ENCODE measurements around the gene SMURF1. TPM values are rescaled to one million over a fixed set of nuclear protein-coding genes. Genes with fewer than 3 reads are reported as not detected.
A peak's percentile ranks its signal among the peaks of the same experiment; 100 is the strongest.
"Not testable (repeated sequence)": the region's sequence is repeated elsewhere in the genome, so short reads cannot be mapped to it uniquely, and the experiment has no call there.

Gene SMURF1
- total RNA-seq (2014; rRNA removed; shearing (Covaris generic); ENCODE audit: low replicate concordance), result 14.2 and 15.5 TPM in 2 replicates

DNA sequence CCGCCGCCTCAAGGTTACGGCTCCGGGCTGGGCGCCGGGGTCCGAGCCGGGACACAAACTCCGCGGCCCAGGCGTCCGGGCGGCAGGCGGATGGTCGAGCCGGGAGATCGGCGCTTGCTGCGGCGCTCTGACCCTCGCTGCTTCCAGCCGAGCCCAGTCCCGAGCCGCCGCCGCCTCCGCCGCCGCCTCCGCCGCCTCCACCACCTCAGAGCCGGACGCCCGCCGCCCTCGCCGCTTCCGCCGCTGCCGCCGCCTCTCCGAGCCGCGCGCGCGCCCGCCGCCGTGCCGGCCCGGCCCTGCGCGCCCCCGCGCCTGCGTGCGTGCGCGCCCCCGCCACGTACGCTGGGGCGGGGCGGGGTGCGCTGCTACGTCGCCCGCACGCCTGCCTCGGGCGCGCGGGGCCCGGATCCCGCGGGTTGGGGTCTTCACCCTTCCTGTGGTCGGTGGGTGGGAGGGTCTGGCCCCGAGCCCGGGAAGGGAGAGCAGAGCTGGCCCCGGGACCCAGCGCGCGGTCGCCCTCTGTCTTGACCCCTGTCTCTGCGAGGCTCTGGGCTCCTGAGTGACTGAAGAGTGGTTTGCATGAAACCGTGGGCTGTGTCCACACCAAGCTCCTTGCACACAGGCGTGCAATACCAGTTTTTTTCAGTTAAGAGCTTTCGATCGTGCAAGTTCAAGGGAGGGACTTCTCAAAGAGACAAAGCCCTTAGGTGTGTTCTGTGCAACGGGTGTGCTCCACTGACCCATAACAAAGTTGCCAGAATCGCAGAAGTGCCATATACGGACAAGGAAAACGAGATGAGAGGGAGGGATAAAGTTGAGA, at the start of gene SMURF1:
Gene SMURF1 (minus strand): TSS at position 256 of the 820 bp plus-strand sequence. CDS start 328 bp downstream, outside the sequence.
- peak within 1 kb of the TSS; percentile 68 for H3K4me3 ChIP-seq
- H3K36me3 ChIP-seq, result no peaks in the 10 kb centered on the region
- DNase-seq, result peak; percentile 64
- H3K27me3 ChIP-seq, result no peaks in the 10 kb centered on the region
- no peaks in the 10 kb centered on the region for H3K9me3 ChIP-seq

DNA sequence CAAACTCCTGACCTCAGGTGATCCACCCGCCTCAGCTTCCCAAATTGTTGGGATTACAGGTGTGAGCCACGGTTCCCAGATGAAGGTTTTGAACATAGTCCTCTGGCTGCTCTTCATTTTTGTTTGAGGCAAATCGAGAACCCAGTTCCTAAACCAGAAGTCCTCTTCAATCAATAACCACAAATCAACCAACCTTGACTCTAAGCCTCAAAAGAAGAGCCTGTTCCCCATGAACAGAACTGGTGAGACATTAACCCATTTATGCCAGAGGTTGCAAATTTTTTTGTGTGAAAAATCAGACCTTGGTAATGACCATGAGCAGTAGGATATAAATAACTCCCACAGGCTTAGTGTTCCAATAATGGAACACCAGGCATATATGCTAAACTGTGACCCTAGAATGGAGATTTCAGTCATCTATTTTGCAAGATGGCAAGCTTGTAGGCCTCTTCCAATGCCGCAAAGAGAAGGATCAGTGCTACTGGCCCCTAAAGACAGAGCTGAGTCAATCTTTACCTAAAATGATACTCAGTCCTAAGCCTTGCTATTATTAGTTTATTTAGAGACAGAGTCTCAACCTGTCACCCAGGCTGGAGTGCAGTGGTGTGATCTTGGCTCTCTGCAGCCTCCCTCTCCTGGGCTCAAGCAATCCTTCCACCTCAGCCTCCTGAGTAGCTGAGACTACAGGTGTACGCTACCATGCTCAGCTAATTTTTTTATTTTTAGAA, 48.1 kb upstream of the SMURF1 start:
- Histone ChIP-seq H3K36me3 (no peaks in the 10 kb centered on the region), H3K4me3 (no peak overlapping the region), H3K9me3 (no peaks in the 10 kb centered on the region), H3K27me3 (no peaks in the 10 kb centered on the region)
- no peak for DNase-seq

DNA sequence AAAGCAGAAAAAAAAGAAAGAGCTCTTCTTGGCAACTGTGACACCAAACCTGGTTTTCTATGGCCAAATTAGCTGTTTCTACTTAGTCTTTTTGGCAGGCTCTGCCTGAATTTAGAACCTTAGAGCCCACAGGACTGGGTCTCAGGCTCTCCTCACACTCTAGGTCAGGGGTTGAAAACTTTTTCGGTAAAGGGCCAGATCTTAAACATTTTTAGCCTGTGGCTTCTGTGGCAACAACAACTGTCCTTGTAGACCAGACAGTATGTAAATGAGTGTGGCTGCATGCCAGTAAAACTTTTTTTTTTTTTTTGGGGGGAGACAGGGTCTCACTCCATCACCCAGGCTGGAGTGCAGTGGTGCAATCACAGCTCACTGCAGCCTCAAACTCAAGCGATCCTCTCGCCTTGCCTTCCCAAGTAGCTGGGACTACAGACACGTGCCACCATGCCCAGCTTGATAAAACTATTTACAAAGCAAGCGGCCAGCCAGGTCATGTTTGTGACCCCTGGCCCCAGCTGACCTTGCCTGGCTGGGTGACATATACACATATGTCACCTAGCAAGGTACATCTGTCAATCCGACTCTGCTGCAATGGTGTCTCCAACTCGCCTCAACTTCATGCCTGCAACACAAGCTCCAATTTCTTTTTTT, 46.6 kb upstream of the SMURF1 start:
- Histone ChIP-seq H3K36me3 (no peaks in the 10 kb centered on the region), H3K27me3 (no peaks in the 10 kb centered on the region), H3K4me3 (no peak overlapping the region), H3K9me3 (no peaks in the 10 kb centered on the region)
- DNase-seq, result no peak

DNA sequence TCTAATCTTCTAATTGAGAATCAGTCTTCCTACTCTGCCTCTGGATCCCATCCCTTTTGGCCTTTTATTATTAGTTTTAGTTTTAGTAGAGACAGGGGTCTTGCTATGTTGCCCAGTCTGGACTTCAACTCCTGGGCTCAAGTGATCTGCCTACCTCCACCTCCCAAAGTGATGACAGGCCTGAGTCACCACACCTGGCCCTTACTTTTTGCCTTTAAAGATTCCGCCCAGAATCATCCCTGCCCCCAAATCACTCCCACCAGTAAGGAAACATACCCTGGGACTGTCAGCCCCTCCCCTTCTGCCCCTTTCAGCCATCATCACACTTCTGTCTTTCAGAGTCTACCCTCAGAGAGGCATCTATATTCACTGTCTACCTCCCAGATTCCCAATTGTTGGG, 45.3 kb upstream of the SMURF1 start:
- Histone ChIP-seq H3K36me3 (no peaks in the 10 kb centered on the region), H3K9me3 (no peaks in the 10 kb centered on the region), H3K27me3 (no peaks in the 10 kb centered on the region), H3K4me3 (no peak overlapping the region)
- DNase-seq, result no peak

DNA sequence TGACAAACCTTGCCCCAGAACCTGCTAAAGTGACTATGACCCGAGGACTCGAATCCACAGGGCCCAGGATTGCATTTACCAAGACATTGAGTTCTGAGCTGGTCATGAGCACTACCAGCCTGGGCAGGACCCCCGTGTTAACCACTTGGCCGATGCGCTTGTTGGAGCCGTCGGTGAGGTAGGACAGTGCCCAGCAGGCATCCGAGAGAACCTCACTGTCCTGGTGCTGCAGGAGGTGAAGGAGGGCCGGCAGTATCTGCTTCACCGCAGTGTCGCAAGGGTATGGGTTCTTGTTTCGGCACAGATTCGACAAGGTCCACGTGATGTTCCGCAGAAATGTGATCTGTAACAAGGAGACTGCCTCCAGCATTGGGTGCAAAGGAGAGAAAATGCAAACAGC, 44.3 kb upstream of the SMURF1 start:
- H3K9me3 ChIP-seq, result no peaks in the 10 kb centered on the region
- no peak for DNase-seq
- H3K4me3 ChIP-seq, result no peak overlapping the region
- no peaks in the 10 kb centered on the region for H3K27me3 ChIP-seq
- no peaks in the 10 kb centered on the region for H3K36me3 ChIP-seq

DNA sequence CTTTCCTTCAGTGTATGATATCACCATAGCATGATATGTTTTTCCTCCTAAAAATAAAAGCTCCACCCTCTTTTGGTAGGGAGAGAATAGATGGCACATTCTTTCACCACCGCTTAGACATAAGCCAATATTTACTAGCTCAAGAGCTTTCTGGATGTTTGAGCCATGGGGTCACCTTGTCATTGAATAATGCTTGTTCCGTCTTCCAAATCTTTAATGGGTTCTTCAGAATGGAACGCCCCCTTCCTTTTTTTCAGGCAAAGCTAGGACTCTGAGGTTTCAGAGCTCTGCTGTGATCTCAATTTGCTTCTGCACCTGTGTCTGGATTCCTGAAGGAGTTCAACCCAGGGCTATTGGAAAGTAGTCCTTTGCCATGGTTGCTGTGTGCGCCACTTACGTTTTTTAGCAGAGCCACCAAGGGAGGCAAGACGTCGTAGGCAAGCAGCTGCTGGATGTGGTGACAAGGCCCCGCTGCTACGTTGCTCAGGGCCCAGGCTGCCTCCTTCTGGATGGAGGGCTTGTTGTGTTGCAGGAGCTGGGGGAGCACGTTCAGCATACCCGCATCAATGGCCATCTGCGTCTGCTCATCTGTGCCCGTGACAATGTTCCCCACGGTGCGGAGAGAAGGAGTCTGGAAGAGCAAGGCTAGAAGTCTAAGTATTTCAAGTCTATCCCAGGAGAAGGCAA, 40.8 kb upstream of the SMURF1 start:
- no peak for DNase-seq
- H3K4me3 ChIP-seq, result no peak overlapping the region
- no peaks in the 10 kb centered on the region for H3K36me3 ChIP-seq
- H3K27me3 ChIP-seq, result no peaks in the 10 kb centered on the region
- no peaks in the 10 kb centered on the region for H3K9me3 ChIP-seq

DNA sequence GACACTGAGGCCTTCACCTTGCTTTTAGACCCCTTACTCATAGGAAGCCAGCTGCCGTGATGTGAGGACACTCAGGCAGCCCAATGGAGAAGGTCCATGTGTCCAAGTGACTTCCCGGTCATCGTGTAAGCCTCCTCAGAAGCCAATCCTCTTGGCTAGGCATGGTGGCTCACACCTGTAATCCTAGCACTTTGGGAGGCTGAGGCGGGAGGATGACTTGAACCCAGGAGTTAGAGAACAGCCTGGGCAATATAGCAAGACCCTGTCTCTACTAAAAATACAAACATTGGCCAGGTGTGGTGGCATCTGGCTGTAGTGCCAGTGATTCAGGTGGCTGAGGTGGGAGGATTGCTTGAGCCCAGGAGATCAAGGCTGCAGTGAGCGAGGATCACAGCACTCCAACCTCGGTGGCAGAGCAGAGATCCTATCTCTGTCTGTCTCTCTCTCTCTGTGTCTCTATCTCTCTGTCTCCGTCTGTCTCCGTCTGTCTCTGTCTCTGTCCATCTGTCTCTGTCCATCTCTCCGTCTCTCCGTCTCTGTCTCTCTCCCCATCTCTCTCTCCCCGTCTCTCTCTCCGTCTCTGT, 36.3 kb upstream of the SMURF1 start:
- Histone ChIP-seq H3K27me3 (peaks cover 2% of the 10 kb centered on the region; the same call in 1 of the 2 replicates), H3K9me3 (no peaks in the 10 kb centered on the region), H3K36me3 (no peaks in the 10 kb centered on the region), H3K4me3 (no peak overlapping the region)
- DNase-seq, result no peak

DNA sequence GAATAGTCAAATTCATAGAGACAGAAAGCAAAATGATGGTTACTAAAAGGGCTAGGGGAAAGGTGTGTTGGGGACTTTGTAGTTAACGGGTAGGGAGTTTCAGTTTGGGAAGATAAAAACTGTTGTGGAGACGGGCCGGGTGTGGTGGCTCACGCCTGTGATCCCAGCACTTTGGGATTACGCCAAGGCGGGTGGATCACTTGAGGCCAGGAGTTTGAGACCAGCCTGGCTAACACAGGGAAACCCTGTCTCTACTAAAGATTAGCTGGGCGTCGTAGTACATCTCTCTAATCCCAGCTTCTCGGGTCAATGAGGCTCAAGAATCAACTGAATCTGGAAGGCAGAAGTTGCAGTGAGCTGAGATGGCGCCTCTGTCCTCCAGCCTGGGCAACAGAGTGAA, 33.3 kb upstream of the SMURF1 start:
- DNase-seq, result no peak
- peaks cover 2% of the 10 kb centered on the region for H3K27me3 ChIP-seq
- no peak overlapping the region for H3K4me3 ChIP-seq
- H3K9me3 ChIP-seq, result no peaks in the 10 kb centered on the region
- H3K36me3 ChIP-seq, result no peaks in the 10 kb centered on the region

DNA sequence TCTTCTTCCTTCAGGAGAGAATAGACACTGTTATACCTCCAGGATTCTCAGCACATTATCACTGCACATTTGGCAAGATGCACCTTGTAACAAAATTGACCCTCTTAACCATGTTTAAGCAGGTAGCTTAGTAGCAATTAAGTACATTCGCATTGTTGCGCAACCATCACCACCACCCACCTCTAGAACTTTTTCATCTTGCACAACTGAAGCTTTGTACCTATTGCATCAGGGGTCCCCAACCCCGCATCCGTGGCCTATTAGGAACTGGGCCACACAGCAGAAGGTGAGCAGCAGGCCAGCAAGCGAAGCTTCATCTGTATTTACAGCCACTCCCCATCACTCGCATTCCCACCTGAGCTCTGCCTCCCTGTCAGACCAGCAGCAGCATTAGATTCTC, 29.9 kb upstream of the SMURF1 start:
- no peaks in the 10 kb centered on the region for H3K9me3 ChIP-seq
- H3K36me3 ChIP-seq, result no peaks in the 10 kb centered on the region
- no peak for DNase-seq
- H3K4me3 ChIP-seq, result no peak overlapping the region
- H3K27me3 ChIP-seq, result peaks cover 2% of the 10 kb centered on the region

DNA sequence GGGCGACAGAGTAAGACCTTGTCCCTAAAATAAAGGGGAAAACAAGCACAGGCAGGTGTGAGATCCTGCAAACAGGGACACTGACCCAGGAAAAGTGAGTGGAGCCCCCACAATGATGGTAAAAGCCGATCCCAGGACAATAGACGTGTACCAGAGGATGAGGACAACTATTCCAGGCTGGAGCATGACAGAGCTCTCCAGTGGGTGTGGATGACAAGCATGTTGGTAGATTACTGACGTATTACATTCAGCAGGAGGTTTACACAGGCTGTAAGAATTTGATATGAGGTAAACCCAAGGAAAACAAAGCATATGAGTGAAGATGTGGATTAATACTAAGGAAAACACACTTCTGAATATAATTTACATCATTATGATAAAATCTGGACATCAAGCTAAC, 27.8 kb upstream of the SMURF1 start:
- H3K9me3 ChIP-seq, result no peaks in the 10 kb centered on the region
- no peaks in the 10 kb centered on the region for H3K36me3 ChIP-seq
- H3K27me3 ChIP-seq, result no peaks in the 10 kb centered on the region; the same call in 1 of the 2 replicates
- DNase-seq, result no peak
- H3K4me3 ChIP-seq, result no peak overlapping the region

DNA sequence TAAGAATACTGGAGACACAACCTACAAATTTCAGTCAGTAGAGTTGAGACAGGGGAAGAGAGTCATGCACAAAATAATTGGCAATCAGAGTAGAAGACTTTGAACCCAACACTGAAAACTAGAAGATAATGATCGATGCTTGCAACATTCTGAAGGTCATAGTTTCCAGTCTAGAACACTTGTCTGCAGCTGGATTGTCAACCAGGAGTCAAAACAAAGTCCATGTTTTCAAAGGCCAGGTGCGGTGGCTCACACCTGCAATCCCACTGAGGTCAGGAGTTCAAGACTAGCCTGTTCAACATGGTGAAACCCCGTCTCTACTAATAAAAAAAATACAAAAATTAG, 26.8 kb upstream of the SMURF1 start:
- no peak for DNase-seq
- Histone ChIP-seq H3K4me3 (no peak overlapping the region), H3K36me3 (no peaks in the 10 kb centered on the region), H3K9me3 (no peaks in the 10 kb centered on the region), H3K27me3 (no peaks in the 10 kb centered on the region; the same call in 1 of the 2 replicates)

DNA sequence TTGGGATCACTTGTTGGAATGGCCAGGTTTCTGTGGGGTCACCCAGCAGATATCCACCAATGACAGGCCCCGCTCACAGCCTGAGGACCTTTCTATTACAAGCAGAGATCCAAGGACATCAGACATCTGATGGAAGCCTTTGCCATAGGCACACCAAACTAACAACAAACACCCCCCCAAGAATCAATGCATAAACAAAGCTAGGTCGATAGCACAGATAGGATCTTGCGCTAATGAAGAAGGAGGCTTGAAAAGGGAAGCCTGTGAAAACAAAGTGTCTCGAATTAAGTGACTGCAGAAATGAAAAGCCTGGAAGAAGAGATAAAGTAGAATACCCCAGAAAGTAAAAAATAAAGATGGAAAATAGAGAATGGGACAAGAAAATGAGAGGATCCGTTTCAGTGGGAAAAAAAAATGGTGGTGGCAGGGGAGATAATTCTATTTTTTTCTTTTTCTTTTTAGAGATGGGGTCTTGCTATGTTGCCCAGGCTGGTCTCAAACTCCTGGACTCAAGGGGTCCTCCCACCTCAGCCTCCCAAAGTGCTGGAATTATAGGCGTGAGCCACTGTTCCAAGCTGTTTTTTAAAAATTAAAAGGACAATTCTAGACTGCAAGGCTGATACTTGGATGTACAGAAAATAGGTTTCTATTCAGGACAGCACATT, 26.3 kb upstream of the SMURF1 start:
- Histone ChIP-seq H3K9me3 (no peaks in the 10 kb centered on the region), H3K4me3 (no peak overlapping the region), H3K27me3 (no peaks in the 10 kb centered on the region; the same call in 1 of the 2 replicates), H3K36me3 (no peaks in the 10 kb centered on the region)
- no peak for DNase-seq

DNA sequence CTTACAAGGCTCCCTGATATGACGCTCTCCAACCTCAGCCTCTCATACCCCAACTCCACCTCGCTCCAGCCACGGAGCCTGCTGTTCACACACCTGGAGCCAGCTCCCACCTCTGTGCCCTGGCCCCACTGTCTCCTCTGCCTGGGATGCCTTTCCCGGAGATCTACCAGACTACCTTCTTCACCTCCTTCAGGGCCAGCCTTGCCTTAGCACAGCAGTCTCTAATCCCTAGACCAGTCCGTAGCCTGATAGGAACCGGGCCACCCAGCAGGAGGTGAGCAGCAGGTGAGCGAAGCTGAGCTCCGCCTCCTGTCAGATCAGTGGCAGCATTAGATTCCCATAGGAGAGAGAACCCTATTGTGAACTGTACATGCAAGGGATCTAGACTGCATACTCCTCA, 23.2 kb upstream of the SMURF1 start:
- H3K9me3 ChIP-seq, result no peaks in the 10 kb centered on the region
- H3K27me3 ChIP-seq, result no peaks in the 10 kb centered on the region
- H3K4me3 ChIP-seq, result no peak overlapping the region
- no peaks in the 10 kb centered on the region for H3K36me3 ChIP-seq
- DNase-seq, result no peak

DNA sequence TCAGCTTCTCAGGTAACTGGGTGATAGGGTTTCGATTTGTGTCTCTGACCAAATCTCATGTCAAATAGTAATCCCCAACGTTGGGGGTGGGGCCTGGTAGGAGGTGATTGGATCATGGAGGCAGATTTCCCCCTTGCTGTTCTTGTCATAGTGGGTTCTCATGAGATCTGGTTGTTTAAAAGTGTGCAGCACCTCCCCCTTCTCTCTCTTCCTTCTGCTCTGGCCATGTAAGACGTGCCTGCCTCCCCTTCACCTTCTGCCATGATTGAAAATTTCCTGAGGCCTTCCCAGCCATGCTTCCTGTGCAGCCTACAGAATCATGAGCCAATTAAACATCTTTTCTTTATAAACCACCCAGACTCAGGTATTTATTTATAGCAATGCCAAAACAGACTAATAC, 21.9 kb upstream of the SMURF1 start:
- DNase-seq, result no peak
- Histone ChIP-seq H3K27me3 (no peaks in the 10 kb centered on the region), H3K4me3 (no peak overlapping the region), H3K9me3 (no peaks in the 10 kb centered on the region), H3K36me3 (no peaks in the 10 kb centered on the region)

DNA sequence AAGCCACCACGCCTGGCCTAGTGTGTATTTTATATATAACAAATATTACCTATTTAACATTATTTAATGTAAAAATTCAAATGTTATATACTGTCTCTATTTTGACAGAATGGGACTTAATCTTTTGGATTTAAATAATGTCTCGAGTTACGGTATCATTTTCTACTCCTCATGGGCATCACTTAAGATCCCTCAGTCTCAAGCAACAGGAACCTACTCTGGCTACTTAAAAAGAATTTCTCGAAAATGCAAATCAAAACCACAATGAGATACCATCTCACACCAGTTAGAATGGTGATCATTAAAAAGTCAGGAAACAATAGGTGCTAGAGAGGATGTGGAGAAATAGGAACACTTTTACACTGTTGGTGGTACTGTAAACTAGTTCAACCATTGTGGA, 19.8 kb upstream of the SMURF1 start:
- not testable (repeated sequence) for H3K36me3 ChIP-seq, DNase-seq, H3K9me3 ChIP-seq, H3K27me3 ChIP-seq, H3K4me3 ChIP-seq

DNA sequence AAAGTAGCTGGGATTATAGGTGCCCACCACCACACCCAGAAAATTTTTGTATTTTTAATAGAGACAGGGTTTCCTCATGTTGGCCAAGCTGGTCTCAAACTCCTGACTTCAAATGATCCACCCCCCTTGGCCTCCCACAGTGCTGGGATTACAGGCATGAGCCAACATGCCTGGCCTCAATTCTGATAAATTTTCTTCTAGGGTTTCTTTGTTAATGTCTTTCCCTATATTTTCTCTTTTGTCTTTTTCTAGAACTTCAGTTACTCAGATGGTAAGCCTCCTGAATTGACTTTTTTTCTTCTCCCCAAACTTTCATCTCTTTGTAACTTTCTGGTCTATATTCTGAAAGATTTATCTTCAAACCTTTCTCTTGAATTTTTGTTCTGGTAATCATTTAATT, 12.7 kb upstream of the SMURF1 start:
- H3K27me3 ChIP-seq, result no peaks in the 10 kb centered on the region
- no peak for DNase-seq
- H3K9me3 ChIP-seq, result no peaks in the 10 kb centered on the region
- no peak overlapping the region for H3K4me3 ChIP-seq
- no peaks in the 10 kb centered on the region for H3K36me3 ChIP-seq

Data from MG63 (cell line).